Activated CD8-positive, alpha-beta memory T cell treated with anti-CD3 and anti-CD28 coated beads for 4 hours (primary cell): ENCODE results near the gene AHSA1.

Experiments
- DNase-seq, 2 donors: peaks; one replicate each; pipeline ENCODE4 v3.0.0-alpha.2; 2020; ENCODE audit warnings: low read depth in 2 of 2

AHSA1 gene

DNA sequence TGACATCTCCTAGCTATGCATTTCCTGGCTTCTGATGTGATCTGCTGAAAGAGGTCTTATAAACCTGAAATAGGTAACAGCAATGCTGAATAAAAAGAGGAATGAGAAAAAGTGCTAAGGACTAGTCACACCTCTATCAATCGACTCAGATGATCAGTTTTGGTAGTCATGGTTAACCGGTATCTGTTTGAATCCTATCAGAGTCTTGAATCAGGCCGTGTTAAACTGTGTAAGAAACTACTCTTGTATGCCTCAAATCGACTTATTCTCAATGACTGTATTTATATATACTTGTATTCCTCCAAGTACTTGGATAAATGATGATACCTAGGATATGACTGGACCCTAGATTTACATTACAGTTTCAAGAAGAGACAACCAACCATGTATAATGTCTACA is 51.5 kb downstream of the AHSA1 start:
- DNase-seq = no peak

DNA sequence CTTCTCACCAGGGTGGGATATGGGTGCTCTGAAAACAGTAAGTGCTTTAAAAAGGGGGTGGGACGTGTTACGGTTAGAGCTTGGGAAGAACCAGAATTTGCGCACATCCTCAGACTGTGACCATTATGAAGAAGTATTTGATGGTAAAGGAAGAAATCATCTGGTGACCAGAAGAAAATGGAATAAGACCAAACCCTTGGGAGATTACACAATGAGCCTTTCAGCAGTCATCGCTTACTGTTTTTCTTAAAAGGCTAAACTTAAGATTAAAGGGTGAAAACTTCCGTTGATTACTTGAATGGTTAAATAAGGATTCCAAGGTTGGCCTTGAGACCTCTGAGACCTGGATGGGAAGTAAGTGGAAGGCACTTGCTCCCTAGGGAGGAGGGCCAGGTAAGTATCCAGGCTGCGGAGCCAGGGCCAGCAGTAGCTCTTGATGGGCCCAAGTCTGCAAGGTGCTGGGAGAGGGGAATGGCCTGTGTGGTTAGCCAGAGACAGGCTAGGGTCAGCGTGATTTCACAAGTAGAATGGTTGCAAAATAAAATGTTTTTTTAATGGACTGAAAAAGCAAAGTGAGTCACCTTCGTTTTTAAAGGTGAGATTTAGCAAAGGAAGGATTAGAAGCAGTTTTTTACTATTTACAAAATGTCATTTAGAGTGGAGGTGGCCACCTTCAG is 53.7 kb downstream of the AHSA1 start:
- DNase-seq = no peak

DNA sequence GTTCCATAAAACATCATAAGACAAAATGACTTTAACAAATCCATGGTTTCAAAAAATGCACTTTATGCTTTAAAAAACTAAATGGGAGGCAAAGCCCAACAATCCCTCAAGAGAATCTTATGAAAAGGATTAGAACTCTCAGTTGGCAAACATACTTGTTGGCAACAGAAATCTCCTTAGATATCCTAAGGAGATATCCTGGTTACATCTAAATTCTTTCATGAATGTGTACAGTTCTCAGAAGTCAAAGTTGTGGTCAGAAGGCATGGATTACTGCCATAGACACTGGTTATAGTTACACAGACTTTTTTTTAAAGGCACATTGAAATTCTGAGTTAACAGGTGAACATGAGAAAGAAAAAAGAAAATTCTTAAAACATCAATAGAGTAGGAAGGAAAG is 58.2 kb downstream of the AHSA1 start:
- no peak for DNase-seq
